Activated CD4-positive, alpha-beta memory T cell treated with anti-CD3 and anti-CD28 coated beads, Interleukin-2, amount 10 ng/mL, durations not matched to agents 7 days and 5 days (primary cell): ENCODE data around the gene IL4R. TPM values are rescaled to one million over a fixed set of nuclear protein-coding genes. Genes with fewer than 3 reads are reported as not detected.
"Not testable (repeated sequence)": the region's sequence is repeated elsewhere in the genome, so short reads cannot be mapped to it uniquely, and the experiment has no call there.

Source experiments
- CTCF ChIA-PET: fragments of 350-600 bp; sonication (Branson Sonifier 250); formaldehyde crosslinking; loops from one replicate; lab custom pipeline; 2021; ENCODE audit warnings: antibody characterized with exemption, inconsistent platforms; lab: Charles Lee
- POLR2A ChIA-PET: fragments of 350-600 bp; sonication (Branson Sonifier 250); formaldehyde crosslinking; loops from one replicate; lab custom pipeline; 2021; ENCODE audit warnings: antibody characterized with exemption; lab: Charles Lee
- DNase-seq: peaks from one replicate; pipeline ENCODE4 v3.0.0-alpha.2; 2020
- H3K27ac Mint-ChIP-seq: one replicate; pipeline ENCODE4 v1.8.0; 2021; ENCODE audit warnings: mild to moderate bottlenecking, mixed read lengths
- H3K27me3 Mint-ChIP-seq: one replicate; pipeline ENCODE4 v1.8.0; 2021; ENCODE audit warnings: mixed read lengths
- H3K36me3 Mint-ChIP-seq: one replicate; pipeline ENCODE4 v1.8.0; 2021; ENCODE audit warnings: low read depth, mixed read lengths
- H3K4me1 Mint-ChIP-seq: one replicate; pipeline ENCODE4 v1.8.0; 2021; ENCODE audit warnings: mixed read lengths
- H3K4me3 Mint-ChIP-seq: one replicate; pipeline ENCODE4 v1.8.0; 2021; ENCODE audit warnings: mild to moderate bottlenecking, mixed read lengths
- H3K9me3 Mint-ChIP-seq: one replicate; pipeline ENCODE4 v1.8.0; 2021; ENCODE audit warnings: mixed read lengths
- total RNA-seq, 2 experiments: library from RNA; stranded (reverse); gene quantifications; one replicate each; pipeline ENCODE4 v1.2.3, GENCODE V29; 2021

The IL4R gene
- total RNA-seq, 2 experiments from 2014 or later, result 257 to 268 TPM

- ChIA-PET CTCF (interaction anchor here (0.7 to 7.9 kb wide), 8 partner anchors 9 to 94 kb away, joined by 3 to 74 read pairs (median 4); no protein-coding TSS in a partner anchor), POLR2A (interaction anchor here (0.6 to 10.7 kb wide), 26 partner anchors 9 to 616 kb away, joined by 3 to 243 read pairs (median 4); no protein-coding TSS in a partner anchor)
- DNase-seq, result peak; percentile 29
- H3K27me3 Mint-ChIP-seq, result peaks cover 12% of the 10 kb centered on the region
- H3K4me3 Mint-ChIP-seq, result no peak overlapping the region
- no peaks in the 10 kb centered on the region for H3K9me3 Mint-ChIP-seq
- peak overlapping the region; percentile 90 for H3K27ac Mint-ChIP-seq
- peaks cover 10% of the 10 kb centered on the region for H3K36me3 Mint-ChIP-seq
- peaks cover 62% of the 10 kb centered on the region for H3K4me1 Mint-ChIP-seq
Measured at GRCh38 chr16:27273670-27274423, 39.9 kb upstream of the IL4R start.

- not testable (repeated sequence) for H3K4me3 Mint-ChIP-seq, H3K9me3 Mint-ChIP-seq, H3K36me3 Mint-ChIP-seq, DNase-seq
- ChIA-PET CTCF (interaction anchor here (0.9 to 7.9 kb wide), 7 partner anchors 8 to 94 kb away, joined by 3 to 74 read pairs (median 4); no protein-coding TSS in a partner anchor), POLR2A (interaction anchor here (0.6 to 10.7 kb wide), 23 partner anchors 8 to 616 kb away, joined by 3 to 243 read pairs (median 4); no protein-coding TSS in a partner anchor)
- peaks cover 12% of the 10 kb centered on the region for H3K27me3 Mint-ChIP-seq
- H3K27ac Mint-ChIP-seq, result peak overlapping the region; percentile 90
- H3K4me1 Mint-ChIP-seq, result peaks cover 56% of the 10 kb centered on the region
Measured at GRCh38 chr16:27274424-27274874, 39.3 kb upstream of the IL4R start.

GRCh38 chr16:27275394-27275793 is 38.4 kb upstream of the IL4R start:
- Mint-ChIP-seq H3K4me3 (no peak overlapping the region), H3K27me3 (peaks cover 15% of the 10 kb centered on the region), H3K4me1 (peaks cover 47% of the 10 kb centered on the region), H3K36me3 (peaks cover 10% of the 10 kb centered on the region), H3K27ac (peak overlapping the region; percentile 56), H3K9me3 (no peaks in the 10 kb centered on the region)
- CTCF ChIA-PET, result interaction anchor here (1.0 to 7.9 kb wide), 3 partner anchors 24 to 93 kb away, joined by 3 to 74 read pairs (median 4); no protein-coding TSS in a partner anchor
- POLR2A ChIA-PET, result interaction anchor here (1.8 to 10.7 kb wide), 7 partner anchors 7 to 92 kb away, joined by 5 to 243 read pairs (median 25); no protein-coding TSS in a partner anchor
- DNase-seq, result no peak

DNA sequence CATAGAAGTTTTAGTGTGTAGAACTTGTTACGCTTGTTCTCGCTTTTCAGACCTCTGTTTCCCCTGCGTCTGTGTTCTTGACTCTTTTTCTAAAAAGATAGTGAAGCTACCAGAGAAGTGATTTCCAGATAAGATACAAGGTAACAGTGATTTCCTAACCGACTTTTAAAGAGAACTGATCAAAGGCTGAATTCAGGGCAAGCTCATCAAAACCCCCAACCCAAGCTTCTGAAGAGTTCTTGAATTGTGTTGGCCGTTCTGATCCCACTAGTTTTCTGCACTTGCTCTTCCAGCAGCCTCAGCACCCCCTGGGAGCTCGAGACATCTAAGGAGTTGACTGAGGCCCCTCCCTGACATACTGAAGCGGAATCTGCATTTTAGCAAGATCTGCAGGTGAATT is 32.5 kb upstream of the IL4R start:
- Mint-ChIP-seq H3K27ac (peak overlapping the region; percentile 81), H3K36me3 (peaks cover 16% of the 10 kb centered on the region), H3K4me1 (peaks cover 53% of the 10 kb centered on the region), H3K9me3 (no peaks in the 10 kb centered on the region), H3K27me3 (peaks cover 32% of the 10 kb centered on the region), H3K4me3 (peak overlapping the region; percentile 58)
- POLR2A ChIA-PET, result interaction anchor here (0.6 to 7.5 kb wide), 10 partner anchors 7 to 82 kb away, joined by 3 to 78 read pairs (median 6); partner anchors contain the start of gene NSMCE1
- no peak for DNase-seq
- CTCF ChIA-PET, result interaction anchor here (1.9 kb wide), 1 partner anchor 102 kb away, joined by 6 read pairs; no protein-coding TSS in a partner anchor

DNA sequence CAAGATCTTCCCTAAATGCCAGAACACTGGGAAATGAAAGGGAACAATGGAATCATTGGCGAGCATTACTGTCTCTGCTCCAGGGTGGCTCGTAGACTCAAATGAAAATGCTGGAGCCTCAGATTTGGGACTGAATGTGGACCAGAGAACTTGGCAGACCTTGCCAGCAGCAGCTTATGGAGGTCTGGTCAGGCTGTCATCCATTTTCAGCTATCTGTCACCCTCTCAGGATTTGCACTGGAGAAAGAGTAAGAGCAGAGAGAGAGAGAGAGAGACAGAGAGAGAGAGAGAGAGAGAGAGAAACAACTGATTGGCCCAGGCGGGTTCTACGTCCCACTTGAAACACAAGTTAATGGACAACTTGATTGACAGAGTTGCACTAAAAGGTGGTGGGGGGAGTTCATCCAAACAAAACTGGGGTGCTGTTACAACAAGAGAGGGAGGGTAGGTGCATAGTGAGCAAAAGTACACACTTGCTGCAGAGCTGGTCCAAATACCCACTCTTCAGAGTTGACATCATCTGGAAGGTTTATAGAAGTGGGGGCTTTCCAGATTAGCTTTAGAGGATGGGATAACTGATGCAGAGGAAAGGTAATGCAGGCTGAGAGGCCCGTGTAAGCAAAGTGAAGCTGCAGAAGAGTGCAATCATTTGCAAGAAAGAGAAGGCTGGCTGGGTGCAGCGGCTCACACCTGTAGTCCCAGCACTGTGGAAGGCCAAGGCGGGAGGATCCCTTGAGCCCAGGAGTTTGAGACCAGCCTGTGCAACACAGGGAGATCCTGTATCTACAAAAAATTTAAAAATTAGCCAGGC is 28.7 kb upstream of the IL4R start:
- POLR2A ChIA-PET, result interaction anchor here (1.1 to 7.5 kb wide), 7 partner anchors 9 to 50 kb away, joined by 3 to 78 read pairs (median 6); partner anchors contain the start of gene NSMCE1
- no peak for DNase-seq
- Mint-ChIP-seq H3K9me3 (peaks cover 6% of the 10 kb centered on the region), H3K27me3 (peaks cover 23% of the 10 kb centered on the region), H3K27ac (no peak overlapping the region), H3K4me1 (peaks cover 67% of the 10 kb centered on the region), H3K4me3 (no peak overlapping the region), H3K36me3 (peaks cover 24% of the 10 kb centered on the region)
- CTCF ChIA-PET, result interaction anchor here (1.0 to 1.8 kb wide), 3 partner anchors 11 to 51 kb away, joined by 3 to 4 read pairs (median 4); no protein-coding TSS in a partner anchor

- H3K27ac Mint-ChIP-seq, result no peak overlapping the region
- no peak for DNase-seq
- peaks cover 22% of the 10 kb centered on the region for H3K27me3 Mint-ChIP-seq
- H3K36me3 Mint-ChIP-seq, result peaks cover 24% of the 10 kb centered on the region
- H3K4me3 Mint-ChIP-seq, result no peak overlapping the region
- ChIA-PET CTCF (interaction anchor here (1.1 kb wide), 1 partner anchor 10 kb away, joined by 3 read pairs; no protein-coding TSS in a partner anchor), POLR2A (interaction anchor here (1.1 to 7.5 kb wide), 7 partner anchors 10 to 51 kb away, joined by 3 to 78 read pairs (median 6); partner anchors contain the start of gene NSMCE1)
- H3K4me1 Mint-ChIP-seq, result peaks cover 73% of the 10 kb centered on the region
- peaks cover 6% of the 10 kb centered on the region for H3K9me3 Mint-ChIP-seq
Measured at GRCh38 chr16:27285676-27286196, 28.0 kb upstream of the IL4R start.

- ChIA-PET POLR2A (interaction anchor here (1.4 to 7.5 kb wide), 2 partner anchors 12 to 30 kb away, joined by 3 to 78 read pairs; no protein-coding TSS in a partner anchor), CTCF (interaction anchor here (1.1 kb wide), 1 partner anchor 10 kb away, joined by 3 read pairs; no protein-coding TSS in a partner anchor)
- DNase-seq, result no peak
- H3K27ac Mint-ChIP-seq, result no peak overlapping the region
- peaks cover 6% of the 10 kb centered on the region for H3K9me3 Mint-ChIP-seq
- H3K36me3 Mint-ChIP-seq, result peaks cover 24% of the 10 kb centered on the region
- H3K27me3 Mint-ChIP-seq, result peaks cover 20% of the 10 kb centered on the region
- H3K4me3 Mint-ChIP-seq, result no peak overlapping the region
- peaks cover 66% of the 10 kb centered on the region for H3K4me1 Mint-ChIP-seq
Measured at GRCh38 chr16:27286451-27286850, 27.3 kb upstream of the IL4R start.

DNA sequence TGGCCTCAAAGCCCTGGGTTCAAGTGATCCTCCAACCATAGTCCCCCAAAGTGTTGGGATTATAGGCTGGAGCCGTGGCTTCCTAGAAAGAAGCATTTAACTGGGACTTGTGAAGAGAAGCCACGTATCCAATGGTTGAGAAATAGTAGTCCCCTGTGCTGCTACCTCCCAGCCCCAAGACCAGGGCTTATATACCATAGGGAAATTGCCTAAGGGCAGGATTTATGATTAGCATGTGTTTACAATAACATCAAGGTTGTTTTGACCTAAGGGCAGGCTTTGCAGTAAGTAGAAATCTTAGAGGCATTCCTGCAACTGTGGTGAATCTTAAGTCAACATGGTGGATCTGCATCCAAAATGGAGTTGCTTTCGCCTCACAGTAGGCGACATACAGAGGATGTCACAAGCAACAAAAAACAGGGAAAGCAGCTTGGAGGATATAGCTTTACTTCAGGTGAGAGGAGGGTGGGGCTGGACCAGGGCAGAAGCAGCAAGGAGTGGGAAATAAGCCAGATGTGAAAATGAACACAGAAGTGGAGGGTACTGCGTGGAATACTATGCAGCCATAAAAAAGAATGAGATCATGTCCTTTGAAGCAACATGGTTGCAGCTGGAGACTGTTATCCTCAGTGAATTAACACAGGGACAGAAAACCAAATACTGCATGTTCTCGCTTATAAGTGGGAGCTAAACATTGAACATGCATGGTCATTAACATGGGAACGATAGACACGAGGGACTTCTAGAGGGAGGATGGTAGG is 26.5 kb upstream of the IL4R start:
- H3K9me3 Mint-ChIP-seq, result peaks cover 6% of the 10 kb centered on the region
- no peak overlapping the region for H3K4me3 Mint-ChIP-seq
- CTCF ChIA-PET, result no interaction called here
- DNase-seq, result no peak
- H3K27me3 Mint-ChIP-seq, result peaks cover 20% of the 10 kb centered on the region
- no peak overlapping the region for H3K27ac Mint-ChIP-seq
- peaks cover 62% of the 10 kb centered on the region for H3K4me1 Mint-ChIP-seq
- POLR2A ChIA-PET, result interaction anchor here (0.9 to 1.6 kb wide), 3 partner anchors 13 to 52 kb away, joined by 3 to 4 read pairs (median 4); no protein-coding TSS in a partner anchor
- H3K36me3 Mint-ChIP-seq, result peaks cover 24% of the 10 kb centered on the region

- H3K36me3 Mint-ChIP-seq, result peaks cover 24% of the 10 kb centered on the region
- H3K27ac Mint-ChIP-seq, result peak overlapping the region; percentile 1
- H3K4me1 Mint-ChIP-seq, result peaks cover 56% of the 10 kb centered on the region
- ChIA-PET CTCF (no interaction called here), POLR2A (interaction anchor here (0.9 to 3.1 kb wide), 5 partner anchors 13 to 53 kb away, joined by 3 to 32 read pairs (median 4); partner anchors contain the start of gene NSMCE1)
- H3K4me3 Mint-ChIP-seq, result no peak overlapping the region
- peaks cover 6% of the 10 kb centered on the region for H3K9me3 Mint-ChIP-seq
- peaks cover 18% of the 10 kb centered on the region for H3K27me3 Mint-ChIP-seq
- DNase-seq, result no peak
Measured at GRCh38 chr16:27287887-27288286, 25.9 kb upstream of the IL4R start.

- CTCF ChIA-PET, DNase-seq, H3K9me3 Mint-ChIP-seq, H3K4me3 Mint-ChIP-seq, H3K27ac Mint-ChIP-seq: not testable (repeated sequence)
- POLR2A ChIA-PET, result interaction anchor here (1.6 to 3.1 kb wide), 4 partner anchors 14 to 53 kb away, joined by 4 to 32 read pairs (median 19); partner anchors contain the start of gene NSMCE1
- peaks cover 18% of the 10 kb centered on the region for H3K27me3 Mint-ChIP-seq
- H3K4me1 Mint-ChIP-seq, result peaks cover 52% of the 10 kb centered on the region
- peaks cover 24% of the 10 kb centered on the region for H3K36me3 Mint-ChIP-seq
Measured at GRCh38 chr16:27288313-27288712, 25.5 kb upstream of the IL4R start.

GRCh38 chr16:27289669-27290068 is 24.1 kb upstream of the IL4R start:
- Mint-ChIP-seq H3K27ac (peak overlapping the region; percentile 63), H3K4me3 (no peak overlapping the region), H3K36me3 (peaks cover 21% of the 10 kb centered on the region)

More at GRCh38 chr16:27289669-27290068, 24.1 kb upstream of the IL4R start:
- H3K9me3 Mint-ChIP-seq, result peaks cover 6% of the 10 kb centered on the region
- ChIA-PET POLR2A (interaction anchor here (1.3 to 3.6 kb wide), 6 partner anchors 9 to 90 kb away, joined by 4 to 49 read pairs (median 19); partner anchors contain the start of gene NSMCE1), CTCF (interaction anchor here (0.9 kb wide), 1 partner anchor 13 kb away, joined by 3 read pairs; no protein-coding TSS in a partner anchor)
- no peak for DNase-seq
- peaks cover 40% of the 10 kb centered on the region for H3K4me1 Mint-ChIP-seq
- H3K27me3 Mint-ChIP-seq, result peaks cover 12% of the 10 kb centered on the region
